ENCODE data around the gene POLE3.
"Not testable (repeated sequence)": the region's sequence is repeated elsewhere in the genome, so short reads cannot be mapped to it uniquely, and the experiment has no call there.

Gene POLE3

GRCh38 chr9:113403646-113404045 is 6.8 kb downstream of the POLE3 start:
- no peak for DNase-seq (ENCODE audit: low read depth)

- DNase-seq (ENCODE audit: low read depth): peak; percentile 96
Observed at GRCh38 chr9:113401027-113401792, 9.3 kb downstream of the POLE3 start, which contains the start of gene ALAD. TSS of gene ALAD (minus strand) at chr9:113401284. CDS start at chr9:113393559, 7,725 bp downstream.

- DNase-seq (ENCODE audit: low read depth): no peak
Observed at GRCh38 chr9:113399646-113400200, 10.8 kb downstream of the POLE3 start.

GRCh38 chr9:113398796-113399195 is 11.7 kb downstream of the POLE3 start:
- DNase-seq (ENCODE audit: low read depth): no peak

- no peak for DNase-seq (ENCODE audit: low read depth)
Observed at GRCh38 chr9:113397203-113397631, 13.3 kb downstream of the POLE3 start.

- no peak for DNase-seq (ENCODE audit: low read depth)
Observed at GRCh38 chr9:113395000-113395861, 15.2 kb downstream of the POLE3 start.

- DNase-seq (ENCODE audit: low read depth): no peak
Observed at GRCh38 chr9:113393281-113393680, 17.2 kb downstream of the POLE3 start.

- no peak for DNase-seq (ENCODE audit: low read depth)
Observed at GRCh38 chr9:113391917-113392316, 18.6 kb downstream of the POLE3 start.

GRCh38 chr9:113390192-113390960 is 20.1 kb downstream of the POLE3 start:
- DNase-seq (ENCODE audit: low read depth): no peak

- DNase-seq (ENCODE audit: low read depth): no peak
Observed at GRCh38 chr9:113389451-113389850, 21.0 kb downstream of the POLE3 start.

- no peak for DNase-seq (ENCODE audit: low read depth)
Observed at GRCh38 chr9:113388833-113389232, 21.6 kb downstream of the POLE3 start.

GRCh38 chr9:113387560-113388230 is 22.8 kb downstream of the POLE3 start:
- no peak for DNase-seq (ENCODE audit: low read depth)

- DNase-seq (ENCODE audit: low read depth): no peak
Observed at GRCh38 chr9:113386571-113387393, 23.7 kb downstream of the POLE3 start.

- DNase-seq (ENCODE audit: low read depth): no peak
Observed at GRCh38 chr9:113381909-113382411, 28.5 kb downstream of the POLE3 start.

GRCh38 chr9:113381441-113381840 is 29.0 kb downstream of the POLE3 start:
- not testable (repeated sequence) for DNase-seq (ENCODE audit: low read depth)

GRCh38 chr9:113380869-113381378 is 29.6 kb downstream of the POLE3 start:
- no peak for DNase-seq (ENCODE audit: low read depth)

- not testable (repeated sequence) for DNase-seq (ENCODE audit: low read depth)
Observed at GRCh38 chr9:113379829-113380210, 30.7 kb downstream of the POLE3 start.

GRCh38 chr9:113379094-113379828 is 31.2 kb downstream of the POLE3 start:
- not testable (repeated sequence) for DNase-seq (ENCODE audit: low read depth)

Measured in stimulated activated CD8-positive, alpha-beta memory T cell treated with anti-CD3 and anti-CD28 coated beads, Interleukin-15, amount 100 ng/mL, for 24 hours (primary cell).